H54 (cell line): ENCODE measurements around the gene C1orf167.

Experiments
- DNase-seq: peaks from one replicate; pipeline ENCODE4 v3.0.0; 2011; ENCODE audit warnings: low spot score, mixed read lengths; ENCODE audit not compliant: insufficient read length
- FAIRE-seq: peaks from 3 replicates; lab custom pipeline; 2011; peaks lifted over from hg19 to GRCh38; lab: Jason Lieb, UNC
- POLR2A ChIP-seq: IDR thresholded peaks from 2 replicates; pipeline ENCODE4 v1.6.1; 2011; ENCODE audit warnings: low read depth, mild to moderate bottlenecking, low read length

The C1orf167 gene

DNA sequence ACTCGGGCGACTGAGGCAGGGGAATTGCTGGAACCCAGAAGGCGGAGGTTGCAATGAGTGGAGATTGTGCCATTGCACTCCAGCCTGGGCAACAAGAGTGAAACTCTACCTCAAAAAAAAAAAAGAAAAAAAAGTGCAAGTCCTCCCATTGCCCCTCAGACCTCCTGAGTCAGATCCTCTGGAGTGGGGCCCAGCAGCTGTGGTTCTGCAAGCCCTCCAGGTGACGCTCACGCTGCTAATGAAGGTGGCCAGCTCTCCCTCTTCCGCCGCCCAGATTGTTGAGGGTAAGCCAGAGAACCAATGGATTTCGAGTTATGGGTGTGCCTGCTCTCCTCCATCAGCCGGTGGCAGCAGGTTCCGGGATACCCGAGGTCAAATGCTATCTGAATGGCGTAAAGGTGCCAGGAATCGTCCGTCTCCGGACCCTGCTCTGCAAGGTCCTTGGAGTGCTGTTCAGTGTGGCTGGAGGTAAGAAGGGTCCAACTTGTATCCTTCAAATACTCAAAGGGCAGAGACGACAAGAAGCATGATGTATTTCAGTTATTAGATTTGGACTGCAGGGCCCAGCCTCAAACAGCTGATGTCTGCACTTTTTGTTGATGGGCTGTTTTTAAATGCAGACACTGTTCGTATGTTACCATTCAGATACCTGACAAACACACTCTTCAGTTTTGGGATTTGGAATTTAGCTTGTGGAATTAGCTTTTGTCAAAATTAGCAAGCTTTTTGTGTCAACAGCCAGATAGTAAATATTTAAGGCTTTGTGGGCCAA lies 61.6 kb downstream of the C1orf167 start:
- DNase-seq (no peak), FAIRE-seq (no peak)
- TF ChIP-seq POLR2A, result no peak

DNA sequence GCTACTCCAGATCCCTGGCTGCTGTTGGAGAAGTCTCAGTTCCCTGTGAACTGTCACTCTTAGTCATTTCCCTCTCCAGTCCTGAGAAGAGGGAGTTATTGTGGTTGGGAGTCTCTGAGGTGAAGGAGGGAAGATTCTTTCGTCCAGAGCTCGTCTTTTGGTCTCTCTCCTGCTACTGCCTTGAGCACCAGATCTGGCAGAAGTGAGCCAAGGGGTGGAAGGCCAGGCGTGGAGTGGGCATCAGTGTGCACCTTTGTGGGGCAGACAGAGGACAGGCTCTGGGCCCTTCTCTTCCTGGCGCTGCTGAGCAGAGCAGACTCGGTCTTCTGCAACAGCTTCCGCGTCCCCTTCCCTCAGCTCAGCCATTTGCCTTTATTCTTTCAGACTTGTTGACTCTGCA lies 63.1 kb downstream of the C1orf167 start:
- DNase-seq (no peak), FAIRE-seq (no peak)
- no peak for TF ChIP-seq POLR2A

DNA sequence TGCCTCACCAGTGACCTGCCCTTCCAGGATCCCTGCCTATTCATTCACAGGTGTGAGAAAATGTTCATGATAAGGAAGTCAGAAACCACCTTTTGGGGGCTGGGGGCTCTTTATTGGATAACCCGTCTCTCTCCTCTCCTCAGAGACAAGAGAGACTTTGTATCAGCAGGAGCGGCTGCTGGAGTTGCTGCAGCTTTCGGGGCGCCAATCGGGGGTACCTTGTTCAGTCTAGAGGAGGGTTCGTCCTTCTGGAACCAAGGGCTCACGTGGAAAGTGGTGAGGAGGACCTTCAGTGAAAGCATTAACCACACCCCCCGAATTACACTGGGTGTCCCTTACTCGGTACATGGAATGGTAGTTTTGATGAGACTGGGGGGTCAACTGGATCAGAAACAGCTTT lies 65.0 kb downstream of the C1orf167 start:
- DNase-seq (no peak), FAIRE-seq (no peak)
- no peak for TF ChIP-seq POLR2A

DNA sequence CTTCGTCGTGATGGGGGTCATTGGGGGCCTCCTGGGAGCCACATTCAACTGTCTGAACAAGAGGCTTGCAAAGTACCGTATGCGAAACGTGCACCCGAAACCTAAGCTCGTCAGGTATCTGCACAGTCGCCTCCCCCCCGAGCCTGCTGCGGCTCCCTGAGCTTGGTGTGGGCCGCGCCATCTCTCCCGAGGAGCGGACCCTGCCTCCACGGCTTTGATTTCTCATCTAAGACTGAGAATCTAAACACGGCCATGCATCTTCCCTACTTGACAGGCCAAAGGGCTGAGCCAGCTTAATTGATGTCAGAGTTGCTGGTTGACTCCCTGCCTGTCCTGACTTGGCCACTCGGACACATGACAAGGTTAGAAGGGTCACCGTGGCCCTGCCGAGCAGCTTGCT lies 66.5 kb downstream of the C1orf167 start:
- FAIRE-seq, result no peak
- no peak for TF ChIP-seq POLR2A

DNA sequence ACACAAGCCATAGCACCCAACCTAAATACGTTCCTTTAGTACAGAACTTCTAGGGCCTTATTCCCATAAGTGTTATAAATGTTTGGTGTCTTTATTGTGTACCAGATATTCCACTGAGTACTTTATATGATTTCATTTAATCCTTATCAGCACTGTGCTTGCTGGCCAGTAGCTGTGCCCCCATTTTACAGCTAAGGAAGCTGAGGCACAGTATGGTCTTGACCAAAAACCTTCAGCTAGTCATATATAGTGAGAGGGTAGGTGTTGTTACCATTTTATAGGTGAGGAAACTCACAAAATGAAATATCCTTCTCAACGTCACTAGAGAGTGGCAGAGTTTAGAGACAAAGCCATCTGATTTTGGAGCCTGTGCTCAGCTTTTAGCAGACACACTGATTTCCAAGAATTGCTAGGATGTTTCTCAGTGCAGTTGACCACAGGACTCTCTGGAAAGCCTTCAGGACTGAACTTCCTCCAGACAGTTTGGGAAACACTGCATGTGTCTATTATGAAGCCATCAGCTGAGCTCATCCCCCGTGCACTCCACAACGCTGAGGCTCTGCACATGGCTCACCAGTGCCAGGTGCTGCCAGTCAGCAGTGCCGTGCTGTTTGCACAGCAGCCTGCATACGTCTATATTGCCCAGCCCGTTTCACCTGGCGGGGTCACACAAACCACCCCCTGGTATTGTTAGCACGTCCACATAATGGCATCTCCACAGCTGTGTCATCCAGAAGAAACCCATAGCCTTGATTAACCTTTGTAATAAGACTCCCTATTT lies 70.1 kb downstream of the C1orf167 start:
- no peak for FAIRE-seq
- TF ChIP-seq POLR2A, result no peak

More for the DNA sequence above, 66.5 kb downstream of the C1orf167 start:
- no peak for DNase-seq

DNA sequence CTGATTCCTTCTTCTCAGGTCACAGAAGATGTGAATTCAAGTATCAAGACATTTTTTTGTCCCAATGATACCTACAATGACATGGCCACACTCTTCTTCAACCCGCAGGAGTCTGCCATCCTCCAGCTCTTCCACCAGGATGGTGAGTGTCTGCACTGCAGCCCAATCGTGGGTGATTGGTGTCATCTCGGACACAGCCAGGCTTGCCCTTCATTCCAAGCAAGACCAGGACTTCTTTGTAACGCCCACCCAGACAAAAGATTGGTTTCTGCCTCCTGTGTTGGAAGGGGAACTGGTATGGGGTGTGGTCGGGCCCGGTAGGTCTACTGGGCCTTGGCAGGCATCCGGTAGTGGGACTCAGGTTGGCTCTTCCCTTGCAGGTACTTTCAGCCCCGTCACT lies 71.5 kb downstream of the C1orf167 start:
- DNase-seq (no peak), FAIRE-seq (no peak)
- TF ChIP-seq POLR2A, result no peak

More for the DNA sequence above, 70.1 kb downstream of the C1orf167 start:
- no peak for DNase-seq

DNA sequence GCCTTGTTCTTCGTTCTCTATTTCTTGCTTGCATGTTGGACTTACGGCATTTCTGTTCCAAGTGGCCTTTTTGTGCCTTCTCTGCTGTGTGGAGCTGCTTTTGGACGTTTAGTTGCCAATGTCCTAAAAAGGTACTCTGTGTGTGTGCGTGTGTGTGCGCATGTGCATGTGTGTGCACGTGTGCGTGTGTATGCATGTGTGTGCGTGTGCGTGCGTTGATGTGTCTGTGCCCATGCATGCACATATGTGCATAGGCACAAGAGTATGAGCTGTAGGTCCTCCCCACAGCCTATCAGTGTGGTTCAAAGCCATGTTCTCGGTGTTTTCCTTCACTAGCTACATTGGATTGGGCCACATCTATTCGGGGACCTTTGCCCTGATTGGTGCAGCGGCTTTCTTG lies 71.9 kb downstream of the C1orf167 start:
- no peak for TF ChIP-seq POLR2A
- DNase-seq, result no peak
- FAIRE-seq, result no peak

DNA sequence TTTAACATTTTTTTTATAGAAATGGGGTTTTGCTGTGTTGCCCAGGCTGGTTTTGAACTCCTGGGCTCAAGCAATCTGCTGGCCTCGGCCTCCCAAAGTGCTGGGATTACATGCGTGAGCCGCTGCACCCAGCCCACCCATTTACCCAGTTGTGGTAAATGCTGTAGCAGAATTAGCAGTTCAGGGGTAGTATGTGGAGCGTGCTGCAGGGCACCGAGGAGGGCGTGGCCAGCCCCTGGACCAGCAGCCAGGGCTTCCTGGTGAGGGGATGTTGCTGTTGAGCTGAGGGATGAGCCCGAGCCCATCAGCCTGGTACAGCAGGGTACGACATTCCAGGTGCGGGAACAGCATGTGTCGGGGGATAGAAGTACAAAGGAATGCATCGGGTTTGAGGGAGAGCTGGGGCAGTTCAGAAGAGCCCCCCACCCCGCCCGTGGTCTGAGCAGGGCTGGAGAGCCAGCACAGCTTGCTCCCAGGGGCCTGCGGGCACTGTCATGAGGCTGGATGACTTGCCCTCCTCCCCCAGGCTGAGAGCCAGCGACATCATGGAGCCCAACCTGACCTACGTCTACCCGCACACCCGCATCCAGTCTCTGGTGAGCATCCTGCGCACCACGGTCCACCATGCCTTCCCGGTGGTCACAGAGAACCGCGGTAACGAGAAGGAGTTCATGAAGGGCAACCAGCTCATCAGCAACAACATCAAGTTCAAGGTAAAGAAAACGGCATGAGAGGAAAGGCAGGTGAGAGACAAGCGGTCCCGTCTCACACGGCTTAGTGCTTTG lies 73.6 kb downstream of the C1orf167 start:
- no peak for FAIRE-seq
- no peak for DNase-seq
- no peak for TF ChIP-seq POLR2A

DNA sequence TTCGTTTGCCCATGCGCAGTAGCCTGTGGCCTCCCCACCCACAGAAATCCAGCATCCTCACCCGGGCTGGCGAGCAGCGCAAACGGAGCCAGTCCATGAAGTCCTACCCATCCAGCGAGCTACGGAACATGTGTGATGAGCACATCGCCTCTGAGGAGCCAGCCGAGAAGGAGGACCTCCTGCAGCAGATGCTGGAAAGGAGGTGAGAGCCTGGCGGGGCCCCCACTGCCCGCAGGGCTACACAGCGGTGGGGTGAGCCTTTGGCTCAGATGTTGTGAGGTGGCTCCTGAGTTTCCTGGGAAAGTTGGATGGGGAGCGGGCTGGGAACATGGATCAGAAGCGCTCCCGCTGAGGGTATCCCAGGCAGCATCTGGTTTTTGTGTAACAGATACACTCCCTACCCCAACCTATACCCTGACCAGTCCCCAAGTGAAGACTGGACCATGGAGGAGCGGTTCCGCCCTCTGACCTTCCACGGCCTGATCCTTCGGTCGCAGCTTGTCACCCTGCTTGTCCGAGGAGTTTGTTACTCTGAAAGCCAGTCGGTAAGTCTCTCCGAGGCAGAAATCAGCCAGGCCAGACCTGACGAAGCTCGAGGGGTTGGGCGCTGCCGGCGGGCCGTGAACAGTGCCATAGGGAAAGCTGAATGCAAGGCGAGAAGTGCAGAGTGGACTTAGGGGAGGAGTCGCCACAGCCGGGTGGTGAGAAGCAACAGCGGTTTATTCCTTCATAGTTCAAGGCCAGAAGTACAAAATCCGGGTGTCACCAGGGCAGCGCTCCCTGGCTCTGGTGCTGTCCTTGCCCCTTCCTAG lies 75.2 kb downstream of the C1orf167 start:
- TF ChIP-seq POLR2A, result no peak
- no peak for DNase-seq
- FAIRE-seq, result no peak

DNA sequence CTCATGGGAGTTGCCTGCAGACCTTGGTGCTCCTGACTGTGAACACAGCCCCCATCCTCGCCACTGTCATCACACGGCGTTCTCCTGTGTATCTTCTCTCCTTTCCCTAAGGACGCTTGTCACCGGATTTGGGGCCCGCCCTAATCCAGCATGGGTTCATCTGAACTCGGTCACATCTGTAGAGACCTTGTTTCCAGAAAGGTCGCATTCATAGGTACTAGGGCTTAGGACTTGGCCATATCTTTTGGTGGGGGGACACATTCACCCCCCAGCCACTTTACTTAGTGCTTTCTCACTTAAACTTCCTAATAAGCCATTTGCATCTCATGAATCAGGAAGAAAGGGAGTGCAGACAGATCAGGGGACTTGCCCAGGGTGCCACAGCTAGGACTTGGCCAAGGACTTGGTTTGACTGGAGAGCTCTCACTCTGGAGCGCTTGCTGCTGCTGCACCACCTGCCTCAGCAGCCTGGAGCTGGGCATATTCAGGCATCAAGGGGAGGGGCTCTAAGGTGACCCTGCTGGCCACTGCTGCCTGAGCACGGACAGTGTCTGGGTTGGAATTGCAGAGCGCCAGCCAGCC lies 75.9 kb downstream of the C1orf167 start:
- DNase-seq (no peak), FAIRE-seq (no peak)
- no peak for TF ChIP-seq POLR2A

DNA sequence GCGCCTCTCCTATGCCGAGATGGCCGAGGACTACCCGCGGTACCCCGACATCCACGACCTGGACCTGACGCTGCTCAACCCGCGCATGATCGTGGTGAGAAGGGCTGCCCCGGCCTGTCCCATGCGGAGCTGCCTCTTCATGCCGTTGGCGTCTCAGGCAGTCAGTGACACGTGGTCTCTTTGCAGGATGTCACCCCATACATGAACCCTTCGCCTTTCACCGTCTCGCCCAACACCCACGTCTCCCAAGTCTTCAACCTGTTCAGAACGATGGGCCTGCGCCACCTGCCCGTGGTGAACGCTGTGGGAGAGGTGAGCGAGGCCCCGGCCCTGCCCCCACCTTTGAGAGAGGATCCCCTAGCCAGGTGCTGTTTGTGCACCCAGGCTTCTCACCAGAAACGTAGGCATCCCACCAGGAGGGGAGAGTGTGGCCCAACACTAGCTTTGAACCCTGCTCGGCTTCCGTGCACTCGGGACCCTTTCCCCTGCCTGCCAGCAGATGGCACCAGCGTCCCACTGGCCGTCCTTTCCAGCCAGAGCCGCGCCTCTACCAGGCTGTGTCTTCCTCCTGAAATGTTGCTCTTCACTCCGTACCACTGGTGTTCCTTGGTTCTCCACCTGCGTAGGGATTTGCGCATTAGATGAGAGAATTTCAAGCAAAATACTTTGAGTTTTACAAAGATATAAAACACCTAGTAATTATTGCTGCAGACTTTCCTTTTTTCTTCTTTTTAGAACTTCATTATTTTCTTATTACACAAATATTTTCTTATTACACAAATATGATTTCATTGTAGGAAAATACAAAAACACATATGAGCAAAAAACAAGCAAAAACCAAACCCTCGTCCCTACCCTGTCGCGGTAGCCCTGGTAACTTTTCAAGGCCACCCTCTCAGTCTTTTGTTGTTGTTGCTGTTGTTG lies 76.6 kb downstream of the C1orf167 start:
- FAIRE-seq (no peak), DNase-seq (peak; percentile 72)
- no peak for TF ChIP-seq POLR2A
